ENCODE measurements around the gene WDR86.

The WDR86 gene

DNA sequence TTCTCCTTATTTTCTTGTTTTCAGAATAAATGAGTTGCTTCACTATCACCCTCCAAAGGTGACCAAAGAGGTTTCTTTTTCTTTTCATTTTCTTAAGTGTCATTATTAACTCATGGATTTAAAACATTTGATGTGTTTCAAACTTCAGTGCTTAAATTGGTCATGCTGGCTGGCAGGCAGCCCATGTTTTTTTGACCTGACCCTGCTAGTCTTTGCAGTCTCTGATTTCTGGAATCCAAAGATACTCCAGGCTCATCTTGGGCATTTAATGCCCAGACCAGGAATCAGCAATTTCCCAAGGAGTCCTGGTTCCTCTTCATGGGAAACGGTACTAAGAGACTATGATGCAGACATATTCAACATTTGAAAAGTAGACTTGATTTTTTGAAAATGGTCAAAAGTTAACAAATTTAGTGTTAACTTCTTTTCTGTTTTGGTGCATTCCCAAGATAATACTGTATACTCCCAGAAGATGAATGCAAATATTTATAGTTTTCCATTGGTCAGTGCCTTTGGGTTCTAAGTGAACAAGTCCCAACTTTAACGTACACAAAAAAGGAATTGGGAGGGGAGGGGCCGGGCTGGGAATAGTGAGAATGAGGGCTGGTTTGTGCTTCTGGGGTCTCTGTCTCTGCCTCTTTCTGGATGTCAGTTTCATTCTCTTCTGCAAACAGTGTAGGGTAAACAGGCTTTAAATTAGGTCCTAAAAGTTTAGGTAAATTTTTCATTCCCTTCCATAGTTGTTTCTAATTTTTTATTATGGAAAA lies 48.5 kb downstream of the WDR86 start:
- TF ChIP-seq, protein P1, sequence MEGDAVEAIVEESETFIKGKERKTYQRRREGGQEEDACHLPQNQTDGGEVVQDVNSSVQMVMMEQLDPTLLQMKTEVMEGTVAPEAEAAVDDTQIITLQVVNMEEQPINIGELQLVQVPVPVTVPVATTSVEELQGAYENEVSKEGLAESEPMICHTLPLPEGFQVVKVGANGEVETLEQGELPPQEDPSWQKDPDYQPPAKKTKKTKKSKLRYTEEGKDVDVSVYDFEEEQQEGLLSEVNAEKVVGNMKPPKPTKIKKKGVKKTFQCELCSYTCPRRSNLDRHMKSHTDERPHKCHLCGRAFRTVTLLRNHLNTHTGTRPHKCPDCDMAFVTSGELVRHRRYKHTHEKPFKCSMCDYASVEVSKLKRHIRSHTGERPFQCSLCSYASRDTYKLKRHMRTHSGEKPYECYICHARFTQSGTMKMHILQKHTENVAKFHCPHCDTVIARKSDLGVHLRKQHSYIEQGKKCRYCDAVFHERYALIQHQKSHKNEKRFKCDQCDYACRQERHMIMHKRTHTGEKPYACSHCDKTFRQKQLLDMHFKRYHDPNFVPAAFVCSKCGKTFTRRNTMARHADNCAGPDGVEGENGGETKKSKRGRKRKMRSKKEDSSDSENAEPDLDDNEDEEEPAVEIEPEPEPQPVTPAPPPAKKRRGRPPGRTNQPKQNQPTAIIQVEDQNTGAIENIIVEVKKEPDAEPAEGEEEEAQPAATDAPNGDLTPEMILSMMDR (IDR thresholded peaks at IDR 0.05; ENCODE audit: borderline replicate concordance, insufficient read depth, low read depth, low read length), result no peak
- H3K4me3 ChIP-seq (ENCODE audit: low read depth, low read length), result no peak overlapping the region

- TF ChIP-seq, protein P1 (IDR thresholded peaks at IDR 0.05; ENCODE audit: borderline replicate concordance, insufficient read depth, low read depth, low read length), result no peak
- H3K4me3 ChIP-seq (ENCODE audit: low read depth, low read length), result peak overlapping the region; percentile 17
Measured at GRCh38 chr7:151352512-151352911, 57.3 kb downstream of the WDR86 start.

DNA sequence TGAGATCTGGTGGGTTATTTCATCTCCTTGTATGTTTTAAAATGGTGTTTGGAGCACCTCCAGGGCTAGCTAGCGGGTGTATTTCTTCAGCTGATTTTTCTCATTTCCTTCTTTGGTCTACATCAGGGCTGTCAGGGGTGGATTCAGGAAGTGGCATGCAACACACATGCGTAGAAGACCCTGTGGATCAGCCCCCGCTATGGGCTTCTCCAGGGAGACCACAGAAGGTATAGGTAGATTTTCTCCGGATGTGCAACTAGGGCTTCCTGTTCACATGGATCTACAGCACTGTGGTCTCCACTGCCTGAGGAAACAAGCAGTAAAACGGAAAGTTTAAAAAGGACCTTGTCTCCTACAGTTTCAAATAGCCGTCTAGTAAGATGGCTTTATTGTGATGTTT lies 57.9 kb downstream of the WDR86 start:
- peak overlapping the region; percentile 17 for H3K4me3 ChIP-seq (ENCODE audit: low read depth, low read length)
- TF ChIP-seq, protein P1 (IDR thresholded peaks at IDR 0.05; ENCODE audit: borderline replicate concordance, insufficient read depth, low read depth, low read length), result no peak

- H3K4me3 ChIP-seq (ENCODE audit: low read depth, low read length), result no peak overlapping the region
- TF ChIP-seq, protein P1 (IDR thresholded peaks at IDR 0.05; ENCODE audit: borderline replicate concordance, insufficient read depth, low read depth, low read length), result peak; percentile 67
Measured at GRCh38 chr7:151351027-151351426, 58.8 kb downstream of the WDR86 start.

GRCh38 chr7:151349507-151349853 lies 60.4 kb downstream of the WDR86 start:
- H3K4me3 ChIP-seq (ENCODE audit: low read depth, low read length), result peak overlapping the region; percentile 36
- TF ChIP-seq, protein P1 (IDR thresholded peaks at IDR 0.05; ENCODE audit: borderline replicate concordance, insufficient read depth, low read depth, low read length), result no peak

GRCh38 chr7:151348970-151349369 lies 60.9 kb downstream of the WDR86 start:
- TF ChIP-seq, protein P1 (IDR thresholded peaks at IDR 0.05; ENCODE audit: borderline replicate concordance, insufficient read depth, low read depth, low read length), result no peak
- no peak overlapping the region for H3K4me3 ChIP-seq (ENCODE audit: low read depth, low read length)

GRCh38 chr7:151347200-151347599 lies 62.6 kb downstream of the WDR86 start:
- TF ChIP-seq, protein P1 (IDR thresholded peaks at IDR 0.05; ENCODE audit: borderline replicate concordance, insufficient read depth, low read depth, low read length), result no peak
- no peak overlapping the region for H3K4me3 ChIP-seq (ENCODE audit: low read depth, low read length)
